T-helper 1 cell treated with Interleukin-12 subunit alpha and Interleukin-12 subunit beta and Interleukin-4 antibody, amounts not matched to agents 30 μg/mL and 1 μg/mL, for 36 hours (primary cell): Measurements from ENCODE around the gene NKAP.
"Not testable (repeated sequence)": the region's sequence is repeated elsewhere in the genome, so short reads cannot be mapped to it uniquely, and the experiment has no call there.

Experiments used
- H3K27ac Mint-ChIP-seq: one replicate; pipeline ENCODE4 v1.8.0; 2021; ENCODE audit warnings: mild to moderate bottlenecking, mixed read lengths
- H3K27me3 Mint-ChIP-seq: one replicate; pipeline ENCODE4 v1.8.0; 2021; ENCODE audit warnings: low read depth, mixed read lengths
- H3K36me3 Mint-ChIP-seq: one replicate; pipeline ENCODE4 v1.8.0; 2021; ENCODE audit warnings: low read depth, mixed read lengths
- H3K4me1 Mint-ChIP-seq: one replicate; pipeline ENCODE4 v1.8.0; 2021; ENCODE audit warnings: low read depth, mixed read lengths
- H3K4me3 Mint-ChIP-seq: one replicate; pipeline ENCODE4 v1.8.0; 2021; ENCODE audit warnings: mild to moderate bottlenecking, moderate library complexity, mixed read lengths
- H3K9me3 Mint-ChIP-seq: one replicate; pipeline ENCODE4 v1.8.0; 2021; ENCODE audit warnings: mixed read lengths

NKAP gene

GRCh38 chrX:119943185-119943988, at the start of gene NKAP:
Gene NKAP (minus strand): TSS chrX:119943751. CDS start chrX:119943605, 146 bp downstream.
- H3K4me3 Mint-ChIP-seq: peak within 1 kb of the TSS; percentile 99
- H3K27me3 Mint-ChIP-seq: peaks cover 2% of the 10 kb centered on the region
- peaks cover 17% of the 10 kb centered on the region for H3K4me1 Mint-ChIP-seq
- H3K9me3 Mint-ChIP-seq: no peaks in the 10 kb centered on the region
- H3K27ac Mint-ChIP-seq: peak within 1 kb of the TSS; percentile 99
- peaks cover 5% of the 10 kb centered on the region for H3K36me3 Mint-ChIP-seq

- H3K27me3 Mint-ChIP-seq: peaks cover 67% of the 10 kb centered on the region
- peak overlapping the region; percentile 72 for H3K4me3 Mint-ChIP-seq
Measured at GRCh38 chrX:119991005-119991787, 47.6 kb upstream of the NKAP start.

GRCh38 chrX:119990556-119991004, 47.0 kb upstream of the NKAP start:
- H3K4me1 Mint-ChIP-seq: peaks cover 6% of the 10 kb centered on the region
- H3K9me3 Mint-ChIP-seq: no peaks in the 10 kb centered on the region
- H3K36me3 Mint-ChIP-seq: no peaks in the 10 kb centered on the region
- H3K27ac Mint-ChIP-seq: no peak overlapping the region
- H3K4me3 Mint-ChIP-seq: peak overlapping the region; percentile 72
- H3K27me3 Mint-ChIP-seq: peaks cover 67% of the 10 kb centered on the region

More at GRCh38 chrX:119991005-119991787, 47.6 kb upstream of the NKAP start:
- Mint-ChIP-seq H3K9me3 (no peaks in the 10 kb centered on the region), H3K36me3 (no peaks in the 10 kb centered on the region), H3K27ac (no peak overlapping the region), H3K4me1 (peaks cover 6% of the 10 kb centered on the region)

GRCh38 chrX:119989905-119990555, 46.5 kb upstream of the NKAP start:
- Mint-ChIP-seq H3K27me3 (peaks cover 67% of the 10 kb centered on the region), H3K27ac (no peak overlapping the region)

GRCh38 chrX:119986203-119986602, 42.7 kb upstream of the NKAP start:
- peaks cover 35% of the 10 kb centered on the region for H3K27me3 Mint-ChIP-seq

More at GRCh38 chrX:119989905-119990555, 46.5 kb upstream of the NKAP start:
- Mint-ChIP-seq H3K4me3 (peak overlapping the region; percentile 72), H3K36me3 (no peaks in the 10 kb centered on the region), H3K4me1 (peaks cover 6% of the 10 kb centered on the region), H3K9me3 (no peaks in the 10 kb centered on the region)

GRCh38 chrX:119984652-119985051, 41.1 kb upstream of the NKAP start:
- Mint-ChIP-seq H3K4me1 (no peaks in the 10 kb centered on the region), H3K36me3 (no peaks in the 10 kb centered on the region), H3K27ac (no peak overlapping the region), H3K9me3 (no peaks in the 10 kb centered on the region), H3K4me3 (no peak overlapping the region), H3K27me3 (peaks cover 22% of the 10 kb centered on the region)

More at GRCh38 chrX:119986203-119986602, 42.7 kb upstream of the NKAP start:
- peaks cover 6% of the 10 kb centered on the region for H3K4me1 Mint-ChIP-seq
- H3K4me3 Mint-ChIP-seq: no peak overlapping the region
- no peaks in the 10 kb centered on the region for H3K36me3 Mint-ChIP-seq
- H3K27ac Mint-ChIP-seq: no peak overlapping the region
- H3K9me3 Mint-ChIP-seq: no peaks in the 10 kb centered on the region

GRCh38 chrX:119983494-119983893, 39.9 kb upstream of the NKAP start:
- Mint-ChIP-seq H3K27ac (no peak overlapping the region), H3K27me3 (peaks cover 15% of the 10 kb centered on the region), H3K4me1 (no peaks in the 10 kb centered on the region)

GRCh38 chrX:119982145-119982544, 38.6 kb upstream of the NKAP start:
- Mint-ChIP-seq H3K4me3 (no peak overlapping the region), H3K27ac (no peak overlapping the region)

More at GRCh38 chrX:119983494-119983893, 39.9 kb upstream of the NKAP start:
- Mint-ChIP-seq H3K36me3 (no peaks in the 10 kb centered on the region), H3K4me3 (no peak overlapping the region), H3K9me3 (no peaks in the 10 kb centered on the region)

GRCh38 chrX:119981286-119982070, 37.9 kb upstream of the NKAP start:
- H3K4me3 Mint-ChIP-seq: no peak overlapping the region
- no peaks in the 10 kb centered on the region for H3K4me1 Mint-ChIP-seq
- peaks cover 14% of the 10 kb centered on the region for H3K27me3 Mint-ChIP-seq
- no peak overlapping the region for H3K27ac Mint-ChIP-seq
- H3K36me3 Mint-ChIP-seq: no peaks in the 10 kb centered on the region
- no peaks in the 10 kb centered on the region for H3K9me3 Mint-ChIP-seq

More at GRCh38 chrX:119982145-119982544, 38.6 kb upstream of the NKAP start:
- no peaks in the 10 kb centered on the region for H3K36me3 Mint-ChIP-seq
- peaks cover 15% of the 10 kb centered on the region for H3K27me3 Mint-ChIP-seq
- H3K9me3 Mint-ChIP-seq: no peaks in the 10 kb centered on the region
- no peaks in the 10 kb centered on the region for H3K4me1 Mint-ChIP-seq

GRCh38 chrX:119977172-119977571, 33.6 kb upstream of the NKAP start:
- H3K27ac Mint-ChIP-seq, H3K4me1 Mint-ChIP-seq, H3K27me3 Mint-ChIP-seq, H3K4me3 Mint-ChIP-seq, H3K9me3 Mint-ChIP-seq, H3K36me3 Mint-ChIP-seq: not testable (repeated sequence)

- Mint-ChIP-seq H3K27me3 (no peaks in the 10 kb centered on the region), H3K27ac (no peak overlapping the region), H3K4me3 (no peak overlapping the region), H3K9me3 (no peaks in the 10 kb centered on the region), H3K36me3 (no peaks in the 10 kb centered on the region), H3K4me1 (no peaks in the 10 kb centered on the region)
Measured at GRCh38 chrX:119971184-119971583, 27.6 kb upstream of the NKAP start.

- Mint-ChIP-seq H3K4me3 (no peak overlapping the region), H3K27ac (no peak overlapping the region), H3K4me1 (no peaks in the 10 kb centered on the region), H3K36me3 (no peaks in the 10 kb centered on the region), H3K27me3 (no peaks in the 10 kb centered on the region), H3K9me3 (no peaks in the 10 kb centered on the region)
Measured at GRCh38 chrX:119970574-119970973, 27.0 kb upstream of the NKAP start.

GRCh38 chrX:119966837-119967236, 23.3 kb upstream of the NKAP start:
- not testable (repeated sequence) for H3K27ac Mint-ChIP-seq, H3K27me3 Mint-ChIP-seq, H3K36me3 Mint-ChIP-seq, H3K9me3 Mint-ChIP-seq, H3K4me1 Mint-ChIP-seq, H3K4me3 Mint-ChIP-seq

- Mint-ChIP-seq H3K27ac (no peak overlapping the region), H3K9me3 (peaks cover 5% of the 10 kb centered on the region), H3K4me3 (no peak overlapping the region), H3K27me3 (peaks cover 44% of the 10 kb centered on the region), H3K36me3 (peaks cover 4% of the 10 kb centered on the region), H3K4me1 (peaks cover 11% of the 10 kb centered on the region)
Measured at GRCh38 chrX:119960625-119961024, 17.1 kb upstream of the NKAP start.
